ENCODE results near the gene TGFBI. TPM values are rescaled to one million over a fixed set of nuclear protein-coding genes. Genes with fewer than 3 reads are reported as not detected.

The TGFBI gene
- total RNA-seq, 1 donor from 2014 or later, result 453 TPM

DNA sequence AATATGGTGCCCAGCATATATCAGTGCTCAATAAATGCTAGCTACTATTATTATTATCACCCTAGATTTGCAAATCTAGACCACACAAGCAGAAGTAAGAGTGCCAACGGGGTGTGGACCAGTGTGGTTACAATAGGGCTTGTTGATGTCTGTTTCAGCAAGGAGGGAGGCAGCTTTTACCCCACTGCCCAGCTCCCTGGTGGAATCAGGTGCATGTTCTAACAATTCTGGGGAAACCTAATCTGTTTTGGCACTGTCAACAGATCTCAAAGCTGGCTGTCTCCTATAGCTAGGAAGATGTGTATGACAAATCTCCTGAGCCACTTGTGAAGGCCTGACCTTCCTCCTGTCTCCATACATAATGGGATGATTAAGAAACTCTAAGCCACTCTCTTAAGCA is 5.7 kb downstream of the TGFBI start:
- H3K36me3 ChIP-seq (ENCODE audit: control insufficient read depth, insufficient read depth, low read length), result peaks cover 5% of the 10 kb centered on the region
- H3K4me3 ChIP-seq (ENCODE audit: low read depth, low read length), result no peak overlapping the region
- DNase-seq (ENCODE audit: low read depth), result no peak
- TF ChIP-seq, protein P1, sequence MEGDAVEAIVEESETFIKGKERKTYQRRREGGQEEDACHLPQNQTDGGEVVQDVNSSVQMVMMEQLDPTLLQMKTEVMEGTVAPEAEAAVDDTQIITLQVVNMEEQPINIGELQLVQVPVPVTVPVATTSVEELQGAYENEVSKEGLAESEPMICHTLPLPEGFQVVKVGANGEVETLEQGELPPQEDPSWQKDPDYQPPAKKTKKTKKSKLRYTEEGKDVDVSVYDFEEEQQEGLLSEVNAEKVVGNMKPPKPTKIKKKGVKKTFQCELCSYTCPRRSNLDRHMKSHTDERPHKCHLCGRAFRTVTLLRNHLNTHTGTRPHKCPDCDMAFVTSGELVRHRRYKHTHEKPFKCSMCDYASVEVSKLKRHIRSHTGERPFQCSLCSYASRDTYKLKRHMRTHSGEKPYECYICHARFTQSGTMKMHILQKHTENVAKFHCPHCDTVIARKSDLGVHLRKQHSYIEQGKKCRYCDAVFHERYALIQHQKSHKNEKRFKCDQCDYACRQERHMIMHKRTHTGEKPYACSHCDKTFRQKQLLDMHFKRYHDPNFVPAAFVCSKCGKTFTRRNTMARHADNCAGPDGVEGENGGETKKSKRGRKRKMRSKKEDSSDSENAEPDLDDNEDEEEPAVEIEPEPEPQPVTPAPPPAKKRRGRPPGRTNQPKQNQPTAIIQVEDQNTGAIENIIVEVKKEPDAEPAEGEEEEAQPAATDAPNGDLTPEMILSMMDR (IDR thresholded peaks at IDR 0.05; ENCODE audit: insufficient read depth, low read length, poor library complexity, severe bottlenecking), result no peak
- H3K27me3 ChIP-seq (ENCODE audit: control insufficient read depth, insufficient read depth, low read length), result no peaks in the 10 kb centered on the region

DNA sequence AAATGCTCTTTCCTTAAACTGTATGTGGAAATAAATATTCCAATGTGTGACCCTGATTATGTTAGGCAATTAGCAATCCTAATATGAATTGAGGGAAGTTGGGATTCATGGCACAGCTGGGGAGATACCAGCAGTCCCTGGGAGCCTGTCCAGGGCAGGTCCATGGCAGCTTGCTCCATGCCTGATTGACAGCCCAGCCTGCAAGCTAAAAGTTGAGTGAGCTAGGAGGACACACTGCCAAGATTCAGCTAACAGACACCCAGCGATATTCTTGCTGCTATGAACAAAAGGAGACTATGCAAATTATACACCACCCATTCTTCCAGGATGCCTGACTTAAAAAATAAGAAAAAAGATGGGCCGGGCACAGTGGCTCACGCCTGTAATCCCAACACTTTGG is 6.2 kb downstream of the TGFBI start:
- TF ChIP-seq, protein P1 (IDR thresholded peaks at IDR 0.05; ENCODE audit: insufficient read depth, low read length, poor library complexity, severe bottlenecking), result no peak
- Histone ChIP-seq H3K27me3 (ENCODE audit: control insufficient read depth, insufficient read depth, low read length) (no peaks in the 10 kb centered on the region), H3K4me3 (ENCODE audit: low read depth, low read length) (no peak overlapping the region), H3K36me3 (ENCODE audit: control insufficient read depth, insufficient read depth, low read length) (peaks cover 5% of the 10 kb centered on the region)
- no peak for DNase-seq (ENCODE audit: low read depth)

DNA sequence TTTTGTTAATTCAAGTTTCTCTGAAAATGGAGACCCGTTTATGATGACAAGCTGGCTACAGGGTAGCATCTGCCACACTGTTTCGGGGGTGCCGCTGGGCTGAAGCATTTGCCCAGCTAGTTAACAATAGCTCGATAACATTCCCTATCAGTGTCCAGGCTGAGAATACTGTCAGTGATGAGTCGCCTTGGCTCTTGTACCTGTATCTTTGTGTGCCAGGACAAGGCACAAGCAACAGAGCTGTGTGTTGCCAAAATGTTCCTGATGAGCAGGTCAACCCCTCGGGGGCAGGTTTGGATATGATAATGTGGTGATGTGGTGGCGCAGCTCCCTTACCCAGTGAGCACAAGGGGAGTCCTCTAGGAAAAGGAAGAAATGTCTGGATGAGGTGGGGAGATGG is 7.0 kb downstream of the TGFBI start:
- no peaks in the 10 kb centered on the region for H3K27me3 ChIP-seq (ENCODE audit: control insufficient read depth, insufficient read depth, low read length)
- TF ChIP-seq, protein P1 (IDR thresholded peaks at IDR 0.05; ENCODE audit: insufficient read depth, low read length, poor library complexity, severe bottlenecking), result no peak
- DNase-seq (ENCODE audit: low read depth), result no peak
- H3K4me3 ChIP-seq (ENCODE audit: low read depth, low read length), result no peak overlapping the region
- peaks cover 5% of the 10 kb centered on the region for H3K36me3 ChIP-seq (ENCODE audit: control insufficient read depth, insufficient read depth, low read length)

DNA sequence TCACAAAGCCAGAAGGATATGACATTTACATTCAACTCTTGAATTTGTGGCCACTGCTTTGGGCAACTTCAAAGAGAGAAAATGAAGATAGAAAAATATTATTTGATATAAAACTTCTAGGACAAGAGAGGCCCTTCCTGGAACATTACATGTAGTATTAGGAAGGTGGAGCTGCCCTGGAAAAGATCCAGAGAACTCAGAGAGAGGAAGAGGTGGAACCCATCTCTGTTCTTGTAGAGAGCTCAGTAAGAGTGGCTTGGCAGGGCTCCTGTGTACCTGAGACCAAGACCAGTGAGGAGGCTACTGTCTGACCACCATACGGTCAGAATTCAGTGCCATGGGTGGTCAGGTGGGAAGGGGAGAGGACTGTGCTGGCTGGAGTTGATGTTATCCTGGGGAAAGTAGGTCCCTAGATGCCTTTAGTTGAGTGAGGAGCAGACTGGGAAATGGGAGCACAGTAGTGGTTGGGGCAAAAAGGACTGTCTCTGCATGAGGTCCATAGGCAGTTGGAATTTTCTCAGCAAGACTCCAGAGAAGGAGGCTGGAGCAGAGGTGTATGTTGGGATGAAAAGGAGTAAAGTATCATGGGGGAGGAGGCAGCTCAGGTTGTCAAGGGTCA is 7.6 kb downstream of the TGFBI start:
- Histone ChIP-seq H3K36me3 (ENCODE audit: control insufficient read depth, insufficient read depth, low read length) (peaks cover 5% of the 10 kb centered on the region), H3K4me3 (ENCODE audit: low read depth, low read length) (no peak overlapping the region), H3K27me3 (ENCODE audit: control insufficient read depth, insufficient read depth, low read length) (no peaks in the 10 kb centered on the region)
- TF ChIP-seq, protein P1 (IDR thresholded peaks at IDR 0.05; ENCODE audit: insufficient read depth, low read length, poor library complexity, severe bottlenecking), result no peak
- DNase-seq (ENCODE audit: low read depth), result no peak

DNA sequence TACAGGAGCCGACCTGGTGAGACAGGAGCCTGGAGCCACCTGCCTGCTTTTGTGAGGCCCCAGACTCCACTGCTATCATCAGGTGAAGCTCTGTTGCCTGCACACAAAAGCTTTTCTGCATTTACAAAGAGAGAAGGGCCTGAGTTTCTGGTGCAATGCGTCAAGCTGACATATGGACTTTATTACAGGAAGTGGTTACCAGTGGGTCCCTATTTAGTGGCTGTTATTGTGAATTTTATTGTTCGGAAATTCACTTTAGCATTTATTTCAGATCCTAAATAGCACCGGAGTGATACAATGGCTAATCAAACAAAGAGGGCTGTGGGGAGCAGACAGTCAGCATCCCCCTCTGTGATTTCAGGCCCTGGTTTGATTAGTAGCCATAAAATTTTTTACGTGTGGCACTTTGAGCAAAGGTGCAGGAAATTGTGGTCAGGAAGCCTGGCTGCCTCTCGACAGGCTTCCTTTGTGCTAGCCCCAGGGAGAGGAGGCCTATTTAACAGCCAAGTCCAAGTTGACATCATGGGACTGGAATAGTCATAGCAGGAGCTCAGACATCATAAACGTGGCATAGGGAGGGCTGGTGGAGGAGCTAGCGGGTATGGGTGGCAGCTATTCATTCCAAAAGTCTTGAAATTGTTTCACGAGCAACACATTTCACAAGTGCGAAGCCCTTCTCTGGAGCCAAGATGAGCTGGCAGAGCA is 8.4 kb downstream of the TGFBI start:
- H3K36me3 ChIP-seq (ENCODE audit: control insufficient read depth, insufficient read depth, low read length), result peaks cover 5% of the 10 kb centered on the region
- no peaks in the 10 kb centered on the region for H3K27me3 ChIP-seq (ENCODE audit: control insufficient read depth, insufficient read depth, low read length)
- peak; percentile 84 for DNase-seq (ENCODE audit: low read depth)
- TF ChIP-seq, protein P1 (IDR thresholded peaks at IDR 0.05; ENCODE audit: insufficient read depth, low read length, poor library complexity, severe bottlenecking), result no peak
- no peak overlapping the region for H3K4me3 ChIP-seq (ENCODE audit: low read depth, low read length)
